A549 (cell line): ENCODE measurements around the gene OR6C76. TPM values are rescaled to one million over a fixed set of nuclear protein-coding genes. Genes with fewer than 3 reads are reported as not detected.
"Not testable (repeated sequence)": the region's sequence is repeated elsewhere in the genome, so short reads cannot be mapped to it uniquely, and the experiment has no call there.

Source experiments
- ATAC-seq, 2 experiments: fragments of 200-7000 bp in 1 of 2; fragments of >200 bp in 1 of 2; cut with Nextera tagmentation in 1 of 2; cut with Tn5 transposase in 1 of 2; 3 replicates each; pipeline versions ENCODE4 v1.8.0 to v1.9.1; 2018 to 2020; ENCODE audit warnings: mild to moderate bottlenecking in 1 of 2, moderate library complexity in 1 of 2
- CTCF ChIA-PET: fragments of 300-600 bp; sonication (Branson Sonifier 250); formaldehyde crosslinking; extraction: SDS; loops from one replicate; lab custom pipeline; 2021; ENCODE audit warnings: antibody characterized with exemption, inconsistent platforms; lab: Yijun Ruan, JAX
- POLR2A ChIA-PET: fragments of 350-600 bp; formaldehyde crosslinking; extraction: SDS; loops from one replicate; lab custom pipeline; 2021; ENCODE audit warnings: antibody characterized with exemption, inconsistent platforms; lab: Yijun Ruan, JAX
- DNase-seq, 2 experiments: peaks; one replicate each; pipeline versions ENCODE4 v3.0.0 to v3.0.0-alpha.2; 2011 to 2016; ENCODE audit warnings: low read depth in 1 of 2, low spot score in 1 of 2
- FAIRE-seq: peaks from 2 replicates; lab custom pipeline; 2011; peaks lifted over from hg19 to GRCh38; lab: Jason Lieb, UNC
- H3K27ac ChIP-seq, 2 experiments: fragments of >200 bp; sonication (Bioruptor Twin); formaldehyde crosslinking; 3 replicates each; pipeline ENCODE4 v1.5.1; 2016 to 2017
- H3K4me1 ChIP-seq: fragments of >200 bp; sonication (Bioruptor Twin); formaldehyde crosslinking; 3 replicates; pipeline ENCODE4 v1.6.1; 2016
- H3K4me2 ChIP-seq: fragments of >200 bp; sonication (Bioruptor Twin); formaldehyde crosslinking; 3 replicates; pipeline ENCODE4 v1.6.1; 2016
- H3K4me3 ChIP-seq: fragments of >200 bp; sonication (Bioruptor Twin); formaldehyde crosslinking; 3 replicates; pipeline ENCODE4 v1.5.1; 2016
- H3K9me3 ChIP-seq: fragments of >200 bp; sonication (Bioruptor Twin); formaldehyde crosslinking; 3 replicates; pipeline ENCODE4 v1.6.1; 2016
- EHMT2 ChIP-seq: fragments of 200-600 bp; sonication (generic); IDR thresholded peaks from 2 replicates; pipeline ENCODE4 v1.6.1; 2016; ENCODE audit warnings: antibody characterized with exemption, low read depth, mild to moderate bottlenecking, moderate library complexity
- GATA3 ChIP-seq: IDR thresholded peaks from 2 replicates; pipeline ENCODE4 v1.6.1; 2012; ENCODE audit warnings: borderline replicate concordance
- HOXB13 ChIP-seq: fragments of 250-450 bp; sonication (Bioruptor Pico); IDR thresholded peaks from 2 replicates; pipeline ENCODE4 v1.5.0; 2020; ENCODE audit warnings: low read depth, mild to moderate bottlenecking, moderate library complexity
- HOXB5 ChIP-seq: fragments of 250-450 bp; sonication (Bioruptor Pico); IDR thresholded peaks from 2 replicates; pipeline ENCODE4 v1.5.0; 2020; ENCODE audit warnings: mild to moderate bottlenecking, moderate library complexity
- KDM5A ChIP-seq: fragments of 200-600 bp; sonication (generic); IDR thresholded peaks from 2 replicates; pipeline ENCODE4 v1.6.1; 2016; ENCODE audit warnings: antibody characterized with exemption, mild to moderate bottlenecking
- MAFK ChIP-seq: fragments of 450-650 bp; IDR thresholded peaks from 2 replicates; pipeline ENCODE4 v1.6.1; 2014; ENCODE audit not compliant: partially characterized antibody
- POLR2AphosphoS2 ChIP-seq: conservative IDR thresholded peaks from 2 replicates; pipeline ENCODE4 v1.6.1; 2012; ENCODE audit warnings: low read length, improper control_type of control experiment, inconsistent platforms
- RARB ChIP-seq: fragments of 250-450 bp; sonication (Bioruptor Pico); IDR thresholded peaks from 2 replicates; pipeline ENCODE4 v1.8.0; 2021; ENCODE audit warnings: mild to moderate bottlenecking, moderate library complexity
- SMC3 ChIP-seq: fragments of >200 bp; sonication (Bioruptor Twin); formaldehyde crosslinking; IDR thresholded peaks from 3 replicates; pipeline ENCODE4 v1.6.1; 2018; ENCODE audit warnings: inconsistent platforms
- ZNF302 ChIP-seq: fragments of 250-450 bp; sonication (Bioruptor Pico); IDR thresholded peaks from 2 replicates; pipeline ENCODE4 v1.9.0; 2021; ENCODE audit warnings: inconsistent platforms, mild to moderate bottlenecking, moderate library complexity
- ZSCAN20 ChIP-seq: fragments of 250-450 bp; sonication (Bioruptor Pico); IDR thresholded peaks from 2 replicates; pipeline ENCODE4 v1.8.0; 2022; ENCODE audit warnings: mild to moderate bottlenecking, moderate library complexity
- WGBS: methylation state at CpG from one replicate; pipeline ENCODE4 v1.1.6; 2017; ENCODE audit errors: missing lambda C conversion rate; 5-methylcytosine and 5-hydroxymethylcytosine counted together
- polyA plus RNA-seq, 4 experiments: library from polyadenylated mRNA; depleted of rRNA in 3 of 4; stranded (reverse); fragments of >200 nt; fragmentation: RNase III in 1 of 4; extraction: RNeasy Plus Mini Kit Qiagen cat#74134 plus additional on column Dnase treatment in 1 of 4; gene quantifications; 2 replicates in 3 of 4; 3 replicates in 1 of 4; pipeline ENCODE4 v1.2.3, GENCODE V29; 2011 to 2017
- TF ChIP-seq, protein P1 (sequence below): IDR thresholded peaks from 2 replicates; pipeline ENCODE4 v1.6.1; 2012
- TF ChIP-seq, protein P2 (sequence below): fragments of 450-650 bp; IDR thresholded peaks from 2 replicates; pipeline ENCODE4 v1.6.1; 2014; ENCODE audit warnings: antibody characterized with exemption

OR6C76 gene
- polyA plus RNA-seq, 2 of the 4 experiments (the other 2 are of a cell fraction): not detected

GRCh38 chr12:55409133-55409532 lies 16.9 kb upstream of the OR6C76 start:
- DNase-seq, H3K4me1 ChIP-seq, FAIRE-seq, H3K4me3 ChIP-seq, H3K9me3 ChIP-seq, ATAC-seq, H3K4me2 ChIP-seq, POLR2A ChIA-PET, H3K27ac ChIP-seq, CTCF ChIA-PET: not testable (repeated sequence)
- TF ChIP-seq MAFK: peak; percentile 82
- 3% methylated on average over 1 of the region's 1 CpG for WGBS

DNA sequence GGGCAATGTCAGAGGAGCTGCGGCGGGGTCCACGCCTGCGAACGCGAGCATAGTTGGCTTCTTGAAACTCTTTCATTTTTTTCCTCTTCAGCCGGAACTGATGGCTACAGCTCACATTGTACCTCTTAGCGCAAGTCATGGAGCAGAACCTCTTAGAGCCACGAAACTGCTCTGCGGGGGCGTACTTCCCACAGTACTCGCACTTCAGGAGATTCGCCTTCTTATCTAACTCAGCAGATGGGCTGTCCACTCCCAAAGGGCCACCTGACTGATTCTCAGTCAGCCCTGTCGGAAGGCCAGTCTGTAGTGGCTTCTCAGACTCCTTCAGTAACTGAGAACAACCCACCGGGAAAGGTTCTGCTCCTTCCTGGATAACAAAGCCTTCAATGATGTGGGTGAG lies 13.9 kb upstream of the OR6C76 start:
- 72% methylated on average over 15 of the region's 15 CpGs for WGBS
- H3K4me2 ChIP-seq, DNase-seq, H3K4me1 ChIP-seq, H3K27ac ChIP-seq, CTCF ChIA-PET, POLR2A ChIA-PET, ATAC-seq, H3K4me3 ChIP-seq, FAIRE-seq, H3K9me3 ChIP-seq: not testable (repeated sequence)

DNA sequence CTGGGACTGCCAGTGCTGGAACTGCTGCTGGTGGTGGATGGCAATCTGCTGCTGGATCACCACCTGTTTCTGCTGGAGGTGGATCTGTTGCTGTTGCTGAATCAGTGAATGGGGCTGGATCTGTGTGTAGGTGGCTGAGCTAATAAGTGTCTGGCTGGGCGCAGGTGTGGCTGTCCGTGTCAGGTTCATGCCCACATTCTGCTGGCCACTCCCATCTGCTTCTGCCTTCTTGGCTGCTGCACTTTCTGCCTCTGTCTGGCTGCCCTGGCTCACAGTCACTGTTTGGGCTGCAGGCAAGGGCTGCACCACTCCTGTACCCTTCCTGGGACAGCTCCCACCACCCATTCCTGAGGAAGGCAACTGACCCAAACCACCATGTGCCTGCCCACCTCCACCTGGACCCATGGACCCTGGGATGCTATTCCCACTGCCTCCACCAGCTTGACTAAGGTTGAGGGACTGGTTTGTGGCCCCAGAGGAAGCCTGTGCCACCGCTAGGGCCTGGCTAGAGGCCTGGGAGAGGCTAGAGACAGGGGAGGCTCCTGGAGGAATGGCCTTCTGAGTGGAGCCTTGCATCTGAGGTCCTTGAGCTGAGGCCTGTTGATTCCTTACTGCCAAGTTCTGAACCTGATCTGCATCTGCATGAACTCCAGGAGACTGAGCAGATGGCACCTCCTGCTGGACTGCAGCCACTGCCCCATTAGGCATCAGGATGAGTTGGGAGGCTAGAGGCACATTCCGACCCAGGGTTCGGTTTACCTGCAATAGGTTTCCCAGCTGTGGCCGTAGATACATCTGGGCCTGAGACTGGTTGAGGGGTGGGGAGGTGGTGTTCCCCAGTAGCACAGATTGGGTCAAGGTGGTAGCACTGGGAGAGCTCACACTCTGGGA lies 12.3 kb upstream of the OR6C76 start:
- CTCF ChIA-PET, H3K4me1 ChIP-seq, FAIRE-seq, POLR2A ChIA-PET, H3K27ac ChIP-seq, H3K4me3 ChIP-seq, DNase-seq, H3K9me3 ChIP-seq, H3K4me2 ChIP-seq: not testable (repeated sequence)
- 10% methylated on average over 2 of the region's 6 CpGs for WGBS
- peak in 1 of 2 experiments; percentile 57; a peak in 3 of 6 replicates for ATAC-seq

DNA sequence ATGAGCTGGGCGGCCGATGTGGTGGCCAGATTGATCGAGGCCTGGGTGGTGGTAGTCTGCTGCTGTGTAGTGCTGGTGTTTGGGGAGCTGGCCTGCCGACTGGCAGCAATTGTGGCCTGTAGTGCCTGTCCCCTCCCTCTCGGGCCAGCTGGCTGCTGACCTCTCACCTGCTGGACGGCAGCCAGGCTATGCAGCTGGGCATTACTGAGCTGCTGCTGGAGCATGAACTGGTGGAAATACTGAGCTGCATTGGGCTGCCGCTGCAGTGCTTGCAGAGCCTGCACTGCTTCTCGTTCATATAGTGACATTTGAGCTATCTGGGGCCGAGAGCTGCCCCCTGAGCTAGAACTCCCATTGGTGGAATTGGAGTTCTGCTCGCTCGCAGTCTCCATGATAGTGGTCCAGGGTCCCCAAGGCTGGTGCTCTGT lies 11.6 kb upstream of the OR6C76 start:
- H3K4me2 ChIP-seq, CTCF ChIA-PET, ATAC-seq, FAIRE-seq, POLR2A ChIA-PET, H3K27ac ChIP-seq, H3K4me3 ChIP-seq, H3K9me3 ChIP-seq, H3K4me1 ChIP-seq, DNase-seq: not testable (repeated sequence)
- WGBS: 54% methylated on average over 6 of the region's 11 CpGs

- WGBS: 18% methylated on average over 5 of the region's 34 CpGs
- CTCF ChIA-PET, H3K27ac ChIP-seq, H3K9me3 ChIP-seq, H3K4me2 ChIP-seq, H3K4me3 ChIP-seq, FAIRE-seq, H3K4me1 ChIP-seq, POLR2A ChIA-PET, DNase-seq: not testable (repeated sequence)
- peak; percentile 62 to 97 for ATAC-seq
Observed at GRCh38 chr12:55414889-55415288, 11.2 kb upstream of the OR6C76 start.

DNA sequence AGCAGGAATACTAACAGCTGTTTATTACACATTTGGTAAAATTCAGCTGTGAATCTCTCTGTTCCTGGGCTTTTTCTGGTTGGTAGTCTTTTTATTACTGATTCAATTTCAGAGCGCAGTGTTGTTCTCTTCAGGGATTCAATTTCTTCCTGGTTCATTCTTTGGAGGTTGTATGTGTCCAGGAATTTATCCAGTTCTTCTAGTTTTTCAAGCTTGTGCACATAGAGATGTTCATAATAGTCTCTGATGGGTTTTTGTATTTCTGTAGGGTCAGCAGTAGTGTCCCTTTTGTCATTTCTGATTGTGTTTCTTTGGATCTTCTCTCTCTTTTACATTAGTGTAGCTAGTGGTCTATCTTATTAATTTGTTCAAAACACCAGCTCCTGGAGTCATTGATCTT lies 9.1 kb upstream of the OR6C76 start:
- H3K9me3 ChIP-seq: no peaks in the 10 kb centered on the region
- ChIA-PET CTCF (no interaction called here), POLR2A (no interaction called here)
- no peak overlapping the region for H3K27ac ChIP-seq
- FAIRE-seq: no peak
- H3K4me1 ChIP-seq: no peaks in the 10 kb centered on the region
- no peak overlapping the region for H3K4me3 ChIP-seq
- H3K4me2 ChIP-seq: no peak overlapping the region
- no peak for DNase-seq
- WGBS: 25% methylated on average over 1 of the region's 1 CpG
- no peak for ATAC-seq
- TF ChIP-seq RARB (no peak), KDM5A (no peak), SMC3 (no peak), POLR2AphosphoS2 (no peak), HOXB13 (CRISPR knock-in tag) (no peak), ZSCAN20 (CRISPR knock-in tag) (no peak), ZNF302 (CRISPR knock-in tag) (no peak), GATA3 (no peak), EHMT2 (no peak), HOXB5 (CRISPR knock-in tag) (no peak), MAFK (no peak)
- TF ChIP-seq, protein P1, sequence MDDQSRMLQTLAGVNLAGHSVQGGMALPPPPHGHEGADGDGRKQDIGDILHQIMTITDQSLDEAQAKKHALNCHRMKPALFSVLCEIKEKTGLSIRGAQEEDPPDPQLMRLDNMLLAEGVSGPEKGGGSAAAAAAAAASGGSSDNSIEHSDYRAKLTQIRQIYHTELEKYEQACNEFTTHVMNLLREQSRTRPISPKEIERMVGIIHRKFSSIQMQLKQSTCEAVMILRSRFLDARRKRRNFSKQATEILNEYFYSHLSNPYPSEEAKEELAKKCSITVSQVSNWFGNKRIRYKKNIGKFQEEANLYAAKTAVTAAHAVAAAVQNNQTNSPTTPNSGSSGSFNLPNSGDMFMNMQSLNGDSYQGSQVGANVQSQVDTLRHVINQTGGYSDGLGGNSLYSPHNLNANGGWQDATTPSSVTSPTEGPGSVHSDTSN: no peak
- TF ChIP-seq, protein P2, sequence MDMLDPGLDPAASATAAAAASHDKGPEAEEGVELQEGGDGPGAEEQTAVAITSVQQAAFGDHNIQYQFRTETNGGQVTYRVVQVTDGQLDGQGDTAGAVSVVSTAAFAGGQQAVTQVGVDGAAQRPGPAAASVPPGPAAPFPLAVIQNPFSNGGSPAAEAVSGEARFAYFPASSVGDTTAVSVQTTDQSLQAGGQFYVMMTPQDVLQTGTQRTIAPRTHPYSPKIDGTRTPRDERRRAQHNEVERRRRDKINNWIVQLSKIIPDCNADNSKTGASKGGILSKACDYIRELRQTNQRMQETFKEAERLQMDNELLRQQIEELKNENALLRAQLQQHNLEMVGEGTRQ: no peak
